Mucosa of descending colon (tissue), 3 donors: ENCODE results near the gene CFAP53. TPM values are rescaled to one million over a fixed set of nuclear protein-coding genes. Genes with fewer than 3 reads are reported as not detected.

Source experiments
- ATAC-seq: fragments of 200-7000 bp; cut with Tn5 transposase; one replicate; pipeline ENCODE4 v1.9.1; 2020; ENCODE audit warnings: mild to moderate bottlenecking, moderate library complexity
- DNase-seq, 3 donors: peaks; one replicate each; pipeline ENCODE4 v3.0.0-alpha.2; 2020
- H3K36me3 ChIP-seq: fragments of 200-600 bp; one replicate; pipeline ENCODE4 v1.8.0; 2021; ENCODE audit warnings: low read depth, mild to moderate bottlenecking
- H3K4me1 ChIP-seq: fragments of 200-600 bp; one replicate; pipeline ENCODE4 v1.8.0; 2021; ENCODE audit warnings: low read depth, mild to moderate bottlenecking
- H3K4me3 ChIP-seq: fragments of 200-600 bp; one replicate; pipeline ENCODE4 v1.8.0; 2021; ENCODE audit warnings: mild to moderate bottlenecking
- H3K9me3 ChIP-seq: fragments of 200-600 bp; one replicate; pipeline ENCODE4 v1.8.0; 2021; ENCODE audit warnings: mild to moderate bottlenecking
- intact Hi-C, 2 donors: fragments of 100-400 bp; cut with DNase I in 1 of 2; cut with micrococcal nuclease in 1 of 2; formaldehyde crosslinking; loops; one replicate each; pipeline versions ENCODE4 v1.11.0 to v1.11.1; 2022; cut with DNase I, micrococcal nuclease
- total RNA-seq, 3 donors: library from RNA; stranded (reverse); fragmentation: NEBNext Ultra II Directional in 2 of 3; extraction: Animal tissue kit (Norgen Biotek cat#: 25700) in 2 of 3; gene quantifications; one replicate each; pipeline versions ENCODE4 v1.2.1 to v1.2.4, GENCODE V29; 2021 to 2023
- TF ChIP-seq, protein P1 (sequence below): fragments of 200-600 bp; IDR thresholded peaks from one replicate; pipeline ENCODE4 v1.8.0; 2022; ENCODE audit warnings: antibody characterized with exemption, mild to moderate bottlenecking
- donor health status: DM: no; HTN: no; CAD: no; lungs with moderate emphysema.
- donor health status: DM: no; HTN: no; CAD: no.
- donor health status: DM: no; HTN: yes; CAD: no.

The CFAP53 gene
- total RNA-seq, 3 donors from 2014 or later, result 0.27 to 0.47 TPM; not detected in 1

DNA sequence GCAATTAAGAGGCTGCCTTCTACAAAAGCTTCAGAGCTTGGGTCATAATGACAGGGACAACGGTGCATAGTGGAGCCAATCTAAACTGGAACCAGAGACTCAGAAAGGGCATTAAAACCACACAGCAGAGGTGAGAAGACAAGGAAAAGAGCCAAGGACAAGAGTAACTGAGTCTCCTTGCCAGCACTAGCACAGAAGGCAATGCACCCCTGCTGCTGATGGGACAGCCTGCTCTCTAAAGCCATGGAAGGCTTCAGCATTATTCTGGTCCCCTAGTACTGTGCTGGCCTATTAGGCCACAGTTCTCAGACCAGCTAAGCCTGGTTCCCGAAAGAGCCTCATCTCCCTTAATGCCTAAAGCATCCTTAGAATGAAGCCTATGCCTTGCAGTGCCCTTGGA is 86.8 kb downstream of the CFAP53 start:
- no peak overlapping the region for H3K4me3 ChIP-seq
- peaks cover 13% of the 10 kb centered on the region for H3K4me1 ChIP-seq
- intact Hi-C loops, result no loop called here
- DNase-seq (no peak), ATAC-seq (no peak)
- TF ChIP-seq, protein P1, sequence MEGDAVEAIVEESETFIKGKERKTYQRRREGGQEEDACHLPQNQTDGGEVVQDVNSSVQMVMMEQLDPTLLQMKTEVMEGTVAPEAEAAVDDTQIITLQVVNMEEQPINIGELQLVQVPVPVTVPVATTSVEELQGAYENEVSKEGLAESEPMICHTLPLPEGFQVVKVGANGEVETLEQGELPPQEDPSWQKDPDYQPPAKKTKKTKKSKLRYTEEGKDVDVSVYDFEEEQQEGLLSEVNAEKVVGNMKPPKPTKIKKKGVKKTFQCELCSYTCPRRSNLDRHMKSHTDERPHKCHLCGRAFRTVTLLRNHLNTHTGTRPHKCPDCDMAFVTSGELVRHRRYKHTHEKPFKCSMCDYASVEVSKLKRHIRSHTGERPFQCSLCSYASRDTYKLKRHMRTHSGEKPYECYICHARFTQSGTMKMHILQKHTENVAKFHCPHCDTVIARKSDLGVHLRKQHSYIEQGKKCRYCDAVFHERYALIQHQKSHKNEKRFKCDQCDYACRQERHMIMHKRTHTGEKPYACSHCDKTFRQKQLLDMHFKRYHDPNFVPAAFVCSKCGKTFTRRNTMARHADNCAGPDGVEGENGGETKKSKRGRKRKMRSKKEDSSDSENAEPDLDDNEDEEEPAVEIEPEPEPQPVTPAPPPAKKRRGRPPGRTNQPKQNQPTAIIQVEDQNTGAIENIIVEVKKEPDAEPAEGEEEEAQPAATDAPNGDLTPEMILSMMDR, result no peak
- H3K9me3 ChIP-seq, result no peaks in the 10 kb centered on the region
- no peaks in the 10 kb centered on the region for H3K36me3 ChIP-seq

- Histone ChIP-seq H3K36me3 (no peaks in the 10 kb centered on the region), H3K9me3 (no peaks in the 10 kb centered on the region), H3K4me1 (peaks cover 14% of the 10 kb centered on the region), H3K4me3 (no peak overlapping the region)
- intact Hi-C loops, result no loop called here
- TF ChIP-seq, protein P1, result no peak
- DNase-seq (peak in 1 of 3 donors; percentile 67), ATAC-seq (peak; percentile 90)
Observed at GRCh38 chr18:50177294-50177992, 88.9 kb downstream of the CFAP53 start.

Other genes starting within 250 kb of the CFAP53 start
- gene MYO5B, start 71.3 kb downstream of the CFAP53 start, total RNA-seq, result 100 to 1,000 TPM in 2 of 3 donors, 10 to 100 TPM in 1; 52.7 to 179 (median 120) TPM
- 10 to 100 TPM; 71.4 to 90.2 (median 75.1) TPM for gene MBD1, start 15.0 kb upstream of the CFAP53 start, total RNA-seq
- gene CXXC1, start 21.2 kb upstream of the CFAP53 start, total RNA-seq, result 10 to 100 TPM; 80.9 to 88.8 (median 83.7) TPM
- 1 to 10 TPM; 1.0 to 7.2 (median 1.0) TPM for gene SKA1, start 108.6 kb upstream of the CFAP53 start, total RNA-seq